Colonic mucosa (tissue), 4 donors: Measurements from ENCODE around the gene TCERG1. TPM values are rescaled to one million over a fixed set of nuclear protein-coding genes. Genes with fewer than 3 reads are reported as not detected.
"Not testable (repeated sequence)": the region's sequence is repeated elsewhere in the genome, so short reads cannot be mapped to it uniquely, and the experiment has no call there.

ENCODE experiments used
- DNase-seq: peaks from one replicate; pipeline ENCODE4 v3.0.0-alpha.2; 2020
- H3K27ac ChIP-seq: fragments of 200-600 bp; one replicate; pipeline ENCODE4 v1.8.0; 2021
- H3K27me3 ChIP-seq: fragments of 200-600 bp; one replicate; pipeline ENCODE4 v1.8.0; 2021
- H3K36me3 ChIP-seq: fragments of 200-600 bp; one replicate; pipeline ENCODE4 v1.8.0; 2021
- H3K4me1 ChIP-seq: fragments of 200-600 bp; one replicate; pipeline ENCODE4 v1.8.0; 2021; ENCODE audit warnings: mild to moderate bottlenecking
- H3K4me3 ChIP-seq: fragments of 200-600 bp; one replicate; pipeline ENCODE4 v1.8.0; 2021
- H3K9ac ChIP-seq, 2 donors: one replicate each; pipeline ENCODE4 v1.7.0; 2013; ENCODE audit warnings: control low read depth in 2 of 2, low read depth in 2 of 2, low read length in 2 of 2
- H3K9me3 ChIP-seq: fragments of 200-600 bp; one replicate; pipeline ENCODE4 v1.8.0; 2021
- intact Hi-C: fragments of 100-400 bp; cut with DNase I; formaldehyde crosslinking; loops from one replicate; pipeline ENCODE4 v1.14.1; 2022
- total RNA-seq, 2 donors: library from RNA; stranded (reverse); fragmentation: NEBNext Ultra II Directional in 1 of 2; extraction: Animal tissue kit (Norgen Biotek cat#: 25700) in 1 of 2; gene quantifications; one replicate each; pipeline ENCODE4 v1.2.1, GENCODE V29; 2021
- TF ChIP-seq, protein P1 (sequence below): fragments of 200-600 bp; IDR thresholded peaks from one replicate; pipeline ENCODE4 v1.8.0; 2022; ENCODE audit warnings: antibody characterized with exemption, mild to moderate bottlenecking
- donor health status: healthy.
- donor health status: DM: no; HTN: no; CAD: no.
- donor health status: DM: no; HTN: no; CAD: no.

Gene TCERG1
- total RNA-seq, 2 donors from 2014 or later: 54.0 to 61.7 TPM

- no peak for DNase-seq
- Histone ChIP-seq H3K27me3 (no peaks in the 10 kb centered on the region), H3K4me1 (no peaks in the 10 kb centered on the region), H3K9ac (no peak overlapping the region), H3K4me3 (no peak overlapping the region), H3K9me3 (no peaks in the 10 kb centered on the region), H3K27ac (no peak overlapping the region), H3K36me3 (no peaks in the 10 kb centered on the region)
- intact Hi-C loops: no loop called here
- TF ChIP-seq, protein P1, sequence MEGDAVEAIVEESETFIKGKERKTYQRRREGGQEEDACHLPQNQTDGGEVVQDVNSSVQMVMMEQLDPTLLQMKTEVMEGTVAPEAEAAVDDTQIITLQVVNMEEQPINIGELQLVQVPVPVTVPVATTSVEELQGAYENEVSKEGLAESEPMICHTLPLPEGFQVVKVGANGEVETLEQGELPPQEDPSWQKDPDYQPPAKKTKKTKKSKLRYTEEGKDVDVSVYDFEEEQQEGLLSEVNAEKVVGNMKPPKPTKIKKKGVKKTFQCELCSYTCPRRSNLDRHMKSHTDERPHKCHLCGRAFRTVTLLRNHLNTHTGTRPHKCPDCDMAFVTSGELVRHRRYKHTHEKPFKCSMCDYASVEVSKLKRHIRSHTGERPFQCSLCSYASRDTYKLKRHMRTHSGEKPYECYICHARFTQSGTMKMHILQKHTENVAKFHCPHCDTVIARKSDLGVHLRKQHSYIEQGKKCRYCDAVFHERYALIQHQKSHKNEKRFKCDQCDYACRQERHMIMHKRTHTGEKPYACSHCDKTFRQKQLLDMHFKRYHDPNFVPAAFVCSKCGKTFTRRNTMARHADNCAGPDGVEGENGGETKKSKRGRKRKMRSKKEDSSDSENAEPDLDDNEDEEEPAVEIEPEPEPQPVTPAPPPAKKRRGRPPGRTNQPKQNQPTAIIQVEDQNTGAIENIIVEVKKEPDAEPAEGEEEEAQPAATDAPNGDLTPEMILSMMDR: no peak
Measured at GRCh38 chr5:146549615-146550014, 102.5 kb downstream of the TCERG1 start.

- Histone ChIP-seq H3K27me3 (no peaks in the 10 kb centered on the region), H3K27ac (no peak overlapping the region), H3K4me3 (no peak overlapping the region), H3K9me3 (no peaks in the 10 kb centered on the region), H3K36me3 (no peaks in the 10 kb centered on the region), H3K4me1 (no peaks in the 10 kb centered on the region), H3K9ac (no peak overlapping the region)
- no peak for DNase-seq
- intact Hi-C loops: no loop called here
- TF ChIP-seq, protein P1: no peak
Measured at GRCh38 chr5:146553446-146553845, 106.3 kb downstream of the TCERG1 start.

DNA sequence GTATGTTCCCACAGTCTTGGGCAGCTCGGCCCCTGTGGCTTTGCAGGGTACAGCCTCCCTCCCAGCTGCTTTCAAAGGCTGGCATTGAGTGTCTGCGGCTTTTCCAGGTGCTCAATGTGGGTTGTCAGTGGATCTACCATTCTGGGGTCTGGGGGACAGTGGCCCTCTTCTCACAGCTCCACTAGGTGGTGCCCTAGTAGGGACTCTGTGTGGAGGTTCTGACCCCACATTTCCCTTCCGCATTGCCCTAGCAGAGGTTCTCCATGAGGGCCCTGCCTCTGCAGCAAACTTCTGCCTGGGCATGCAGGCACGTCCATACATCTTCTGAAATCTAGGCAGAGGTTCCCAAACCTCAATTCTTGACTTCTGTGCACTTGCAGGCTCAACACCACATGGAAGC, 109.8 kb downstream of the TCERG1 start:
- DNase-seq, H3K4me3 ChIP-seq, H3K9me3 ChIP-seq, H3K36me3 ChIP-seq, H3K4me1 ChIP-seq, H3K9ac ChIP-seq, H3K27ac ChIP-seq, H3K27me3 ChIP-seq, intact Hi-C loops: not testable (repeated sequence)

DNA sequence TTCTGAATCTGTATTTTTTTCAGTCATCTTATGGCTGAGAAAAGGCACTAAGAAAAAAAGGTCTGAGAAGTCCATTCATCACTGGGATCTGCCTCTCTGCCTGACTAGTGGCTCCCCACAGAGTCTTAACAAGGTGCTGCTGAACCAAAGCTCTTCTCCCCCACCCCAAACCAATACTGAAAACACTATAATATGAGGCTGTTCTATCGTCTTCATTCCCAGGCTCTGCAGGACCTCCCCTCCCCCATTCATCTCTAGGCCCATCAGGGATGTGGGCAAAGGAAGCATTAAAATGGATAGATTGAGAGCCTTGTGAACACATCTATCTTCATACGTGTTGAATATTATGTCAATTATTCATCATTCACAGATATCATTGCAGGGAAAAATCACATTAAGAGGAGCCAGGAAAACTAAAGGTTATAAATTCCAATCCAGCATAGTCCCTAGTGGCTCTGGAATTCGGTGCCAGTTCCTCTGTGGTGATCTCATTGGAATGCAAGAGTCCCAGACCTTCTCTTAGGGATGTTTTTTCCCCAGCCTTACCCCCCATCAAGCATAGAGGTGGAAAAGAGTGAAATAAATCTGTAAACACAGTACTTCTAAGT, 113.2 kb downstream of the TCERG1 start:
- Histone ChIP-seq H3K27me3 (no peaks in the 10 kb centered on the region), H3K9me3 (no peaks in the 10 kb centered on the region), H3K4me1 (no peaks in the 10 kb centered on the region), H3K27ac (no peak overlapping the region), H3K9ac (no peak overlapping the region), H3K4me3 (no peak overlapping the region), H3K36me3 (no peaks in the 10 kb centered on the region)
- DNase-seq: no peak
- intact Hi-C loops: no loop called here
- TF ChIP-seq, protein P1: no peak

Other genes starting within 250 kb of the TCERG1 start
- 10 to 100 TPM; 14.4 to 17.3 TPM for gene RBM27, start 243.7 kb upstream of the TCERG1 start, total RNA-seq
- not detected for gene POU4F3, start 108.5 kb upstream of the TCERG1 start, total RNA-seq
- gene GPR151, start 68.9 kb downstream of the TCERG1 start, total RNA-seq: not detected